GM21619 (cell line): ENCODE data around the gene HOXB7.

ENCODE experiments used
- ATAC-seq: cut with Tn5 transposase; IDR thresholded peaks from one replicate; pipeline ENCODE4 v1.9.1; 2021; ENCODE audit not compliant: unreplicated experiment

The HOXB7 gene

GRCh38 chr17:48610282-48611211, at the start of gene HOXB7:
HOXB7 (minus strand) TSS chr17:48611017; CDS start chr17:48610918, 99 bp downstream.
- ATAC-seq: no peak

- no peak for ATAC-seq
These were observed 45.1 kb upstream of the HOXB7 start for GRCh38 chr17:48655913-48656312.

- ATAC-seq: no peak
These were observed 38.9 kb upstream of the HOXB7 start for GRCh38 chr17:48649741-48650140.

- no peak for ATAC-seq
These were observed 37.1 kb upstream of the HOXB7 start for GRCh38 chr17:48647963-48648245.

- no peak for ATAC-seq
These were observed 36.5 kb upstream of the HOXB7 start for GRCh38 chr17:48647103-48647962.

- no peak for ATAC-seq
These were observed 35.6 kb upstream of the HOXB7 start for GRCh38 chr17:48646183-48647102.

- ATAC-seq: no peak
These were observed 34.9 kb upstream of the HOXB7 start for GRCh38 chr17:48645639-48646182.

- no peak for ATAC-seq
These were observed 34.2 kb upstream of the HOXB7 start for GRCh38 chr17:48644910-48645557.

- ATAC-seq: no peak
These were observed 33.3 kb upstream of the HOXB7 start for GRCh38 chr17:48644159-48644558.

- no peak for ATAC-seq
These were observed 32.8 kb upstream of the HOXB7 start for GRCh38 chr17:48643697-48644012.

GRCh38 chr17:48642843-48643696, 32.3 kb upstream of the HOXB7 start:
- ATAC-seq: no peak

- ATAC-seq: no peak
These were observed 31.4 kb upstream of the HOXB7 start for GRCh38 chr17:48642059-48642842.

GRCh38 chr17:48641541-48642058, 30.8 kb upstream of the HOXB7 start:
- ATAC-seq: no peak

- no peak for ATAC-seq
These were observed 30.0 kb upstream of the HOXB7 start for GRCh38 chr17:48640858-48641180.

GRCh38 chr17:48639982-48640857, 29.4 kb upstream of the HOXB7 start:
- ATAC-seq: no peak

GRCh38 chr17:48639136-48639535, 28.3 kb upstream of the HOXB7 start:
- ATAC-seq: no peak
